HEK293T (cell line): ENCODE measurements around the gene SLC25A29.

ENCODE experiments used
- ARNT ChIP-seq: fragments of 450-650 bp; IDR thresholded peaks from 2 replicates; pipeline ENCODE4 v1.6.1; 2017; ENCODE audit warnings: mild to moderate bottlenecking
- BHLHE40 ChIP-seq: fragments of 450-650 bp; IDR thresholded peaks from 2 replicates; pipeline ENCODE4 v1.6.1; 2016; ENCODE audit warnings: mild to moderate bottlenecking, moderate library complexity, borderline replicate concordance
- CTBP1 ChIP-seq: fragments of 450-650 bp; IDR thresholded peaks from 2 replicates; pipeline ENCODE4 v1.6.1; 2016; ENCODE audit warnings: borderline replicate concordance
- ELF4 ChIP-seq: fragments of 450-650 bp; IDR thresholded peaks from 2 replicates; pipeline ENCODE4 v1.6.1; 2017; ENCODE audit warnings: antibody characterized with exemption
- FOXA1 ChIP-seq: fragments of 450-650 bp; IDR thresholded peaks from 2 replicates; pipeline ENCODE4 v1.6.1; 2016; ENCODE audit warnings: mild to moderate bottlenecking
- FOXK2 ChIP-seq: fragments of 450-650 bp; IDR thresholded peaks from 2 replicates; pipeline ENCODE4 v1.6.1; 2016; ENCODE audit warnings: mild to moderate bottlenecking
- FOXM1 ChIP-seq: fragments of 450-650 bp; IDR thresholded peaks from 2 replicates; pipeline ENCODE4 v1.6.1; 2017; ENCODE audit warnings: mild to moderate bottlenecking, borderline replicate concordance
- L3MBTL2 ChIP-seq: fragments of 450-650 bp; conservative IDR thresholded peaks from 2 replicates; pipeline ENCODE4 v1.6.1; 2016; ENCODE audit warnings: mild to moderate bottlenecking
- NFRKB ChIP-seq: fragments of 450-650 bp; IDR thresholded peaks from 2 replicates; pipeline ENCODE4 v1.6.1; 2016; ENCODE audit warnings: mild to moderate bottlenecking, moderate library complexity
- PKNOX1 ChIP-seq: fragments of 450-650 bp; IDR thresholded peaks from 2 replicates; pipeline ENCODE4 v1.6.1; 2016
- SP1 ChIP-seq: fragments of 450-650 bp; IDR thresholded peaks from 2 replicates; pipeline ENCODE4 v1.6.1; 2017
- SUZ12 ChIP-seq: fragments of 450-650 bp; IDR thresholded peaks from 2 replicates; pipeline ENCODE4 v1.6.1; 2016; ENCODE audit warnings: mild to moderate bottlenecking
- TARDBP ChIP-seq: fragments of 450-650 bp; IDR thresholded peaks from 2 replicates; pipeline ENCODE4 v1.6.1; 2016
- ZNF384 ChIP-seq: fragments of 450-650 bp; IDR thresholded peaks from 2 replicates; pipeline ENCODE4 v1.6.1; 2016

GRCh38 chr14:100289916-100290606 is 16.2 kb downstream of the SLC25A29 start:
- TF ChIP-seq ARNT (no peak), SP1 (no peak), NFRKB (no peak), BHLHE40 (no peak), ZNF384 (no peak), PKNOX1 (no peak), ELF4 (no peak), CTBP1 (no peak), TARDBP (no peak), FOXM1 (no peak), L3MBTL2 (no peak), FOXA1 (no peak), SUZ12 (no peak), FOXK2 (no peak)
